Measurements from ENCODE around the gene WDFY4.
A peak's percentile ranks its signal among the peaks of the same experiment; 100 is the strongest.

WDFY4 gene

DNA sequence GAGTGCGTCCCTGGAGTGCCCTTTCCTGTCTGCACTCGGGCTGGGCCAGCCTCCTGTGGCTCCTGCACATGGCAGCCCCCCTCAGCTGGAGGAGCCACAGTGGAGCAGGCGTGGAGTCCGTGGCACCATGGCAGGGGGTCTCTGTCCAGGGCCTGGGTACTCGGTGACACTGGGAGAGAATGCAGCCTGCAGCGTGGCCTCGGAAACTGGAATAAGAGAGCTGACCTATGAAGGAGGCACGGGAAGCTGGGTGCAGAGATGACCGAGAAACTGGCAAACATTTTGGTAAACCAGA lies 25.8 kb upstream of the WDFY4 start:
- Histone ChIP-seq H3K18ac (ENCODE audit: low read length) (peak overlapping the region; percentile 28), H3K4me2 (ENCODE audit: insufficient read depth, low read length, poor library complexity, severe bottlenecking) (no peak overlapping the region), H3K79me1 (ENCODE audit: low read depth, low read length) (no peaks in the 10 kb centered on the region), H2BK120ac (ENCODE audit: low read depth, low read length) (peak overlapping the region; percentile 89), H2AFZ (ENCODE audit: low read length) (no peak overlapping the region), H3K27ac (replicated peaks; ENCODE audit: low read length) (no peak overlapping the region), H3K9me3 (replicated peaks in 1 of 2; ENCODE audit: control insufficient read depth in 2 of 2, insufficient read depth in 1 of 2, low read depth in 1 of 2, low read length in 2 of 2) (no peaks in the 10 kb centered on the region), H3K9ac (ENCODE audit: low read depth, low read length, poor library complexity) (no peak overlapping the region), H3K4me3 (ENCODE audit: low read length in 2 of 2) (peak overlapping the region in 1 of 2 donors; percentile 3), H3K27me3 (ENCODE audit: control insufficient read depth in 3 of 3, insufficient read depth in 3 of 3, low read depth in 1 of 3, low read length in 3 of 3) (peaks cover 0 to 11% (median 0%) of the 10 kb centered on the region in 3 experiments), H2AK5ac (ENCODE audit: low read depth, low read length) (peak overlapping the region; percentile 34), H3K23ac (ENCODE audit: low read depth, low read length, poor library complexity) (peak overlapping the region; percentile 8), H2BK12ac (ENCODE audit: low read length) (peak overlapping the region; percentile 30), H3K4me1 (ENCODE audit: control insufficient read depth in 2 of 2, insufficient read depth in 1 of 2, low read depth in 1 of 2, low read length in 2 of 2) (peaks cover 0 to 5% of the 10 kb centered on the region in 2 donors), H2BK15ac (ENCODE audit: low read length) (no peak overlapping the region), H3K4ac (ENCODE audit: low read length) (no peak overlapping the region), H3K36me3 (replicated peaks in 1 of 2; ENCODE audit: control insufficient read depth in 2 of 2, insufficient read depth in 2 of 2, low read length in 2 of 2) (no peaks in the 10 kb centered on the region), H3K14ac (ENCODE audit: low read length) (no peak overlapping the region), H4K91ac (ENCODE audit: low read depth, low read length, poor library complexity) (no peak overlapping the region), H2BK5ac (ENCODE audit: low read length) (no peak overlapping the region), H4K8ac (ENCODE audit: low read depth, low read length) (no peak overlapping the region)
- WGBS, 2 donors (ENCODE audit: extremely low coverage in 2 of 2, insufficient read length in 2 of 2, insufficient replicate concordance in 1 of 2) = no CpG with 5 or more reads among the region's 9 CpGs
- no peak for DNase-seq (ENCODE audit: low spot score)

DNA sequence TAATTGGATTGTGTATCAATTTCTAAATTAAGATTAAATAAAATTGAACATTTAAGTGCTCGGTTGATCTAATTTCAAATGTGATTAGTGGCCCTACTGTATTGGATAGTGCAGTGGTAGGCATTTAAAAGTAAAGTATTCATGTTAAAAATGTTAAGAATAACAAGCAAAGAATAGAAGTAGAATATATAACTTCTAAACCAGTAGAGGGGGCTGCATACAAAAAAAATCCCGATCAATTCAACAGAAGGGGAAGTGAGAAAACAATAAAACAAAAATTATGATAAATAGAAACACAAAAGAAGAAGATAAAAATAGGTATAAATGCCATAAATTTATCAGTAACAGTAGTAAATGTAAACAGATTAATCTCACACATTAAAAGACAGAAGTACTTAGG lies 24.9 kb upstream of the WDFY4 start:
- H3K27ac ChIP-seq (replicated peaks; ENCODE audit: low read length) = no peak overlapping the region
- H2AFZ ChIP-seq (ENCODE audit: low read length) = no peak overlapping the region
- H2BK5ac ChIP-seq (ENCODE audit: low read length) = no peak overlapping the region
- H3K4me1 ChIP-seq (ENCODE audit: control insufficient read depth in 2 of 2, insufficient read depth in 1 of 2, low read depth in 1 of 2, low read length in 2 of 2) = peaks cover 0 to 5% of the 10 kb centered on the region in 2 donors
- no peak overlapping the region for H2BK12ac ChIP-seq (ENCODE audit: low read length)
- H3K27me3 ChIP-seq (ENCODE audit: control insufficient read depth in 3 of 3, insufficient read depth in 3 of 3, low read depth in 1 of 3, low read length in 3 of 3) = peaks cover 0 to 11% (median 0%) of the 10 kb centered on the region in 3 experiments
- H3K9ac ChIP-seq (ENCODE audit: low read depth, low read length, poor library complexity) = no peak overlapping the region
- H3K4me2 ChIP-seq (ENCODE audit: insufficient read depth, low read length, poor library complexity, severe bottlenecking) = no peak overlapping the region
- no peak overlapping the region for H3K4me3 ChIP-seq (ENCODE audit: low read length in 2 of 2)
- no CpG with 5 or more reads among the region's 2 CpGs for WGBS, 2 donors (ENCODE audit: extremely low coverage in 2 of 2, insufficient read length in 2 of 2, insufficient replicate concordance in 1 of 2)
- H2AK5ac ChIP-seq (ENCODE audit: low read depth, low read length) = no peak overlapping the region
- H3K4ac ChIP-seq (ENCODE audit: low read length) = no peak overlapping the region
- H2BK120ac ChIP-seq (ENCODE audit: low read depth, low read length) = no peak overlapping the region
- no peak overlapping the region for H3K14ac ChIP-seq (ENCODE audit: low read length)
- H3K23ac ChIP-seq (ENCODE audit: low read depth, low read length, poor library complexity) = no peak overlapping the region
- H4K91ac ChIP-seq (ENCODE audit: low read depth, low read length, poor library complexity) = no peak overlapping the region
- H2BK15ac ChIP-seq (ENCODE audit: low read length) = no peak overlapping the region
- no peaks in the 10 kb centered on the region for H3K79me1 ChIP-seq (ENCODE audit: low read depth, low read length)
- no peak for DNase-seq (ENCODE audit: low spot score)
- no peak overlapping the region for H3K18ac ChIP-seq (ENCODE audit: low read length)
- H3K9me3 ChIP-seq (replicated peaks in 1 of 2; ENCODE audit: control insufficient read depth in 2 of 2, insufficient read depth in 1 of 2, low read depth in 1 of 2, low read length in 2 of 2) = no peaks in the 10 kb centered on the region
- H3K36me3 ChIP-seq (replicated peaks in 1 of 2; ENCODE audit: control insufficient read depth in 2 of 2, insufficient read depth in 2 of 2, low read length in 2 of 2) = no peaks in the 10 kb centered on the region
- H4K8ac ChIP-seq (ENCODE audit: low read depth, low read length) = no peak overlapping the region

DNA sequence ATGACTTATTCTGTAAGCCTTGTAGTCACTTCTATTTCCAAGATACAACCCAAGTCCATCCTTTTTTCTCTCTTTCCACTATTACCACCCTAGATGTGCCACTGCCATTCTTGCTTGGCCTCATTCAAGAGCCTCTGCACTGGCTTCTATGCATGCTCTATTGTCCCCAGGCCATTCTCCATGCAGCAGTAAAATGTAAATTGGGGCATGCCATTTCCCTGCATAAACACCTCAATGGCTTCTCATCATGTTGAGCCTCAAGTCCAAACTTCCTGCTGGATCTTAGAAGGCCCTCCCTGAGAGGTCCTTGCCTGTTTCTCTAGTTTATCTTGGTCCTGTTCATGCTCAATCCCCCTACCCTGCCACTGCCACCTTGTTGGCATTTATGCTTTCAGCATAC lies 23.2 kb upstream of the WDFY4 start:
- no peak overlapping the region for H4K8ac ChIP-seq (ENCODE audit: low read depth, low read length)
- no peak overlapping the region for H3K4ac ChIP-seq (ENCODE audit: low read length)
- H3K4me3 ChIP-seq (ENCODE audit: low read length in 2 of 2) = no peak overlapping the region
- no peak overlapping the region for H3K9ac ChIP-seq (ENCODE audit: low read depth, low read length, poor library complexity)
- no peak for DNase-seq (ENCODE audit: low spot score)
- H2BK15ac ChIP-seq (ENCODE audit: low read length) = no peak overlapping the region
- no peak overlapping the region for H3K18ac ChIP-seq (ENCODE audit: low read length)
- no peaks in the 10 kb centered on the region for H3K36me3 ChIP-seq (replicated peaks in 1 of 2; ENCODE audit: control insufficient read depth in 2 of 2, insufficient read depth in 2 of 2, low read length in 2 of 2)
- no peak overlapping the region for H2BK5ac ChIP-seq (ENCODE audit: low read length)
- no peak overlapping the region for H3K4me2 ChIP-seq (ENCODE audit: insufficient read depth, low read length, poor library complexity, severe bottlenecking)
- H2BK12ac ChIP-seq (ENCODE audit: low read length) = no peak overlapping the region
- no peaks in the 10 kb centered on the region for H3K9me3 ChIP-seq (replicated peaks in 1 of 2; ENCODE audit: control insufficient read depth in 2 of 2, insufficient read depth in 1 of 2, low read depth in 1 of 2, low read length in 2 of 2)
- no peak overlapping the region for H2BK120ac ChIP-seq (ENCODE audit: low read depth, low read length)
- peaks cover 0 to 6% (median 0%) of the 10 kb centered on the region in 3 experiments for H3K27me3 ChIP-seq (ENCODE audit: control insufficient read depth in 3 of 3, insufficient read depth in 3 of 3, low read depth in 1 of 3, low read length in 3 of 3)
- no peak overlapping the region for H3K23ac ChIP-seq (ENCODE audit: low read depth, low read length, poor library complexity)
- H2AK5ac ChIP-seq (ENCODE audit: low read depth, low read length) = no peak overlapping the region
- H3K79me1 ChIP-seq (ENCODE audit: low read depth, low read length) = no peaks in the 10 kb centered on the region
- no peak overlapping the region for H2AFZ ChIP-seq (ENCODE audit: low read length)
- no peak overlapping the region for H3K14ac ChIP-seq (ENCODE audit: low read length)
- H3K27ac ChIP-seq (replicated peaks; ENCODE audit: low read length) = no peak overlapping the region
- H3K4me1 ChIP-seq (ENCODE audit: control insufficient read depth in 2 of 2, insufficient read depth in 1 of 2, low read depth in 1 of 2, low read length in 2 of 2) = peaks cover 0 to 3% of the 10 kb centered on the region in 2 donors
- no peak overlapping the region for H4K91ac ChIP-seq (ENCODE audit: low read depth, low read length, poor library complexity)

DNA sequence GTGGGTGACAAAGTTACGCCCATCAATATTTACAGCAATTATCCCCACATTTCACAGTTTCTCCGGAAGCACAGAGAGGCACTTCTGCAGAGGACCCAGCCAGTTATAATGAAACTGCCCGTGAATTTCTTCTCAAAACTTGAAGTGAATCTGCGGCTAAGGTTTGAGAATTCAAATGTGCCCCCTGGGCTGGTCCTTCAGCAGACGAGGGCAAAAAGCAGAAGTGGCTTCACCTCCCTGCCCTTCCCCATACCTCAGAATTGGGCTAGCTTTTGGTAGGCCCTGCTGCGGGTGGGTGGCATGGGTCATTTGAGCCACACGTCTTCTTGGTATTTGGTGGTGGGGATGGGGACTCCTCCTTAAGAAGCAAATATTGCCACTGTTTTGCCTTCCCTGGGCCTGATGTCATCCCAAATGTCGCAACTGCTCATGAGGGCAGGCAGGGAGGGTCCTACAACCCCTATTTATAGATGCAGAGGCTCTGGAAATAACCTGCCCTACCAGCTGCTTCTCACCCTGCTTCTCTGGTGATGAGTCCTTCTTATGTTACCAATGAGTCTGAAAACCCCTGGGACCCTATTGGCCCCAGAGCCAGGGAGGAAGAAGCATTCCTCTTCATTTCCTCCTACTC lies 16.6 kb upstream of the WDFY4 start:
- Histone ChIP-seq H2BK15ac (ENCODE audit: low read length) (no peak overlapping the region), H3K18ac (ENCODE audit: low read length) (no peak overlapping the region), H3K14ac (ENCODE audit: low read length) (no peak overlapping the region), H2BK5ac (ENCODE audit: low read length) (no peak overlapping the region), H2BK12ac (ENCODE audit: low read length) (no peak overlapping the region), H3K23ac (ENCODE audit: low read depth, low read length, poor library complexity) (no peak overlapping the region), H3K9me3 (replicated peaks in 1 of 2; ENCODE audit: control insufficient read depth in 2 of 2, insufficient read depth in 1 of 2, low read depth in 1 of 2, low read length in 2 of 2) (no peaks in the 10 kb centered on the region), H2AFZ (ENCODE audit: low read length) (no peak overlapping the region), H3K4me3 (ENCODE audit: low read length in 2 of 2) (no peak overlapping the region), H3K27ac (replicated peaks; ENCODE audit: low read length) (no peak overlapping the region), H3K9ac (ENCODE audit: low read depth, low read length, poor library complexity) (no peak overlapping the region), H3K79me1 (ENCODE audit: low read depth, low read length) (no peaks in the 10 kb centered on the region), H3K4me2 (ENCODE audit: insufficient read depth, low read length, poor library complexity, severe bottlenecking) (no peak overlapping the region), H3K36me3 (replicated peaks in 1 of 2; ENCODE audit: control insufficient read depth in 2 of 2, insufficient read depth in 2 of 2, low read length in 2 of 2) (no peaks in the 10 kb centered on the region), H3K27me3 (ENCODE audit: control insufficient read depth in 3 of 3, insufficient read depth in 3 of 3, low read depth in 1 of 3, low read length in 3 of 3) (peaks cover 0 to 12% (median 0%) of the 10 kb centered on the region in 3 experiments), H4K8ac (ENCODE audit: low read depth, low read length) (no peak overlapping the region), H3K4me1 (ENCODE audit: control insufficient read depth in 2 of 2, insufficient read depth in 1 of 2, low read depth in 1 of 2, low read length in 2 of 2) (peaks cover 0 to 7% of the 10 kb centered on the region in 2 donors), H2BK120ac (ENCODE audit: low read depth, low read length) (no peak overlapping the region), H4K91ac (ENCODE audit: low read depth, low read length, poor library complexity) (no peak overlapping the region), H2AK5ac (ENCODE audit: low read depth, low read length) (no peak overlapping the region), H3K4ac (ENCODE audit: low read length) (no peak overlapping the region)
- no peak for DNase-seq (ENCODE audit: low spot score)
- no CpG with 5 or more reads among the region's 8 CpGs for WGBS, 2 donors (ENCODE audit: extremely low coverage in 2 of 2, insufficient read length in 2 of 2, insufficient replicate concordance in 1 of 2)
